ENCODE results near the gene UMODL1.

Gene UMODL1

GRCh38 chr21:42117967-42118780, 47.1 kb downstream of the UMODL1 start:
- DNase-seq: peak; percentile 24

DNA sequence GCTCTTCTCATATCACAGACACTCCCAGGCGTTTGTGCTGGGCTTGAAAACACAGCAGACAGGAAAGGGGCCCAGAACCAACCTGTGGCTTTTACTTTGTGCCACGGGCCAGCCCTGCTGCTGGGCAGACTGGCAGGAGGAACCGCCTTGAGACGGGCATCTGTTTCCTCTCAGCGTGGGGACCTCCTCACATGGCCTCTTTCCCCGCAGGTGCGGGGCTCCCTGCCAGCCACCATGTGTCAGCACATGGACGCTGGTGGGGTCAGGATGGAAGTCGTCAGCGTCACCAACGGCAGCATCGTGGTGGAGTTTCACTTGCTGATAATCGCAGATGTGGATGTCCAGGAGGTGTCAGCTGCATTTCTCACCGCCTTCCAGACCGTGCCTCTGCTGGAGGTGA, 47.8 kb downstream of the UMODL1 start:
- peak; percentile 67 for DNase-seq

DNA sequence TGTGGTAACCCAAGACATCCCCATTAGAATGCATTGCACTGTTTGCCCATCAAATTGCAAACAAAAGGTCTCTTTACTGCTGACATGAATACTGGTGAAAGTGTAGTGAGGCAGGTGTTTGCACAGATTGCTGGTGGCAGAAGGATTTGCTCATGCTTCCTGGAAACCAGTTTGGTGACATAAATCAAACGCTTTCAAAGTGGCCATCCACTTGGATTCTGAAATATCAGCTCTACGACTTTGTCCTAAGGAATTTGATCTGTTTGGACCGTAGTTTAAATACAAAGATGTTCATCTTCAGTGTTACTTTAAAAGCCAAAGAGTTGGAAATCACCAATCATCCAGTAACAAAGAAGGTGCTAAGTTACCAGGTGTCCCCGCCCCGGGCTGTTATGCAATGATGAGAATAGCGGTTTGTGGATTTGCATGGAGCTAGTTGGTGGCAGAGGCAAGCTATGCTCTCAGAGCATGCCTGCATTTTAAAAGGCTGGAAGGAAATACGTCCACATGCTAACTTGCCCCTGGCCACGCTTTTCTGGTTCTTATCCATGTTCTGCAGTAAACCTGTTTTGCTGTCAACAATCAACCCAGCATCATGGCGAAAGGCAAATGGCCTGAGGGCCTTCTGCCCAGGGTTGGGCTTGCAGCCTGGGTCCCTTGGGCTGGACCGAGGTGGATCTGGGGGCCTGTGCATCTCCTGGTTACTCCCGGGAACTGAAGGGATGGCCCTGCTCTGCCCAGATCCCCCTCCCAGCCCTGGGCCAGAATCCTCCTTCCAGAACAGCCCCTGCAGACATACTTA, 49.2 kb downstream of the UMODL1 start:
- DNase-seq: no peak

DNA sequence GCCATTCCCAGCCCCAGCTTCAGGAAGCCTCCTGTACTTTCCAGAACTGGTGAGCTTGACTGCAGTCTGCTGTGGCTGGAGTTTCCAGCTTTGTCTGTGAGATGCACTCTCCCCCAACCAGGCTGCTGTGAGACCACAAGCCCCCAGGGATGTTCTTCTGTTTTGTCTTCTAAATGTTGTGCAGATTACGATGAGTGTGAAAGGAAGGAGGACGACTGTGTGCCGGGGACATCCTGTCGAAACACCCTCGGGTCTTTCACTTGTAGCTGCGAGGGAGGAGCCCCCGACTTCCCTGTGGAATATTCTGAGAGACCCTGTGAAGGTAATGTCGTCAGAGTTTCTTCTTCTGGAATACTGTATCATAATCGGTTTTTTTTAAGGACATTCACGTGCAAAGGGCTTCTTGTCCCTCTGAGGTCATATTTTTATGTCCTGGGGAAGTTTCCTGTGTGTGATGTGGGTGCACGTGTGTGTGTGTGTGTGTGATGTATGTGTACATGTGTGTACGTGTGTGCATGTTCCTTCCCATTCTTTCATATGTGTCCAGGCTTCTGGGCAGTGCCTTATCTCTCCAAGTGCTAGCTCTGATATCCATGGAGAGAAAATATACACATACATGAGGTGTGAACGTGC, 49.9 kb downstream of the UMODL1 start:
- no peak for DNase-seq

- peak; percentile 86 for DNase-seq
Observed at GRCh38 chr21:42121794-42122193, 50.7 kb downstream of the UMODL1 start.

DNA sequence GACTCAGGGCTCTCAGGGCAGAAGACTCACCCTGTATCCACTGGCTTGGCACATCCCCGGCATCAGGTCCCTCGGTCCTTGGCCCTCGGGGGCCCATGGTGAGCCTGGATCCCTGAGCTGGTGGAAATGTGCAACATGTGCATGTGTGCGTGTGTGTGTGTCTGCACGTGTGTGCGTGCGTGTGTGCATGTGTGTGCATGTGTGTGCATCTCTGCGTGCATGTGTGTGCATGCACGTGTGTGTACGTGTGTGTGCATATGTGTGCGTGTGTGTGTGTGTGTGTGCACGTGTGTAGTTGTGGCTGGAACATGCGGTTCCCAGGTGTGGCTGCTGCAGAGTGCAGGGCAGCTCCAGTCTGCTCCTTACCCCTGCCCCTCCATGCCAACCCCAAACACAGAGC, 51.3 kb downstream of the UMODL1 start:
- DNase-seq: no peak

GRCh38 chr21:42122808-42123207, 51.7 kb downstream of the UMODL1 start:
- no peak for DNase-seq

DNA sequence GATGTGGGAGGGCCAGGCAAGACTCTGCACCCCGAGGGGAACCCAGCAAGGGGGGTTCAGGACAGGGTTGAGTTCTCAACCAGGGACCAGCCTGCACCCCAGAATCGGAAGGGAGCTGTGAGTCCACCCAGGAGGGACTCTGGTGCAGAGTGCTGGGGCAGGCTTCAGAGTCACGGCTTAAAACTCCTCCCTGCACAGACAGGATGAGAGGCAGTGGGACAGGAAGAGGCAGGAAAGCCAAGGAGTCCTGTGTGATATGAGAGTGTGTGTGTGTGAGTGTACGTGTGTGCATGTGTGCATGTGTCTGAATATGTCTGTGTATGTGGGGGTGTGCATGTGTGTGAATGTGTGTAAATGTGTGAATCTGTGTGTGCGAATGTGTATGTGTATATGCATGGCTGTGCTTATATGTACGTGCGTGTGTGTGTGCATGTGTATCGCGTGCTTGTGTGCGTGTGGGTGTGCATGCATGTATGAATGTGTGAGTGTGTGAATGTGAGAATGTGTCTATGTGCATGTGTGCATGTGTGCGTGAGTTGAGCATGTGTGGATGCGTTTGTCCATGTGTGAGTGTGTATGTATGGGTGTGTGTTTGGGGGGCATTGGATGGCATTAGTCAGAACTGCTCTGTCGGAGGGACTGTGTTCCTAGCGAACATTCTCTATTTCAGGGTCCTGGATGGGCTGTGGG, 52.2 kb downstream of the UMODL1 start:
- no peak for DNase-seq

DNA sequence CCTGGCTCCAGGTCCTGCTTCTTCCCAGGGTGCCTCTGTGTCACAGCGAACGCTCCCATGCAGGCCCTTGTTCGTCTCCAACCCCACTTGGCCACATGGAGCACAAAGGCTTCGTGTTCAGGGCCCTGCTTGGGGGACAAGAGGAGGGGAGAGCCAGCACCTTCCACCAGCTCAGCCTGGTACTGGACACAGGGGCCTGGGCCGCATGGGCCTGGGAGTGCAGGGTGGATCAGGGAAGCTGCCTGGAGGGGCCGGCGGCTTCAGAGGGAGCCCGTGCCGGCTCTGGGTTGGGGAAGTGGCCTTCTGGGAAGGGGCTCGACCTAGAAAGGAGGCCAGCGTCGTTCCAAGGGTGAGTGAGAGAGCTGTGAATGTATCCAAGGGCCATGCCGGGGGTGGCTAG, 53.0 kb downstream of the UMODL1 start:
- no peak for DNase-seq

DNA sequence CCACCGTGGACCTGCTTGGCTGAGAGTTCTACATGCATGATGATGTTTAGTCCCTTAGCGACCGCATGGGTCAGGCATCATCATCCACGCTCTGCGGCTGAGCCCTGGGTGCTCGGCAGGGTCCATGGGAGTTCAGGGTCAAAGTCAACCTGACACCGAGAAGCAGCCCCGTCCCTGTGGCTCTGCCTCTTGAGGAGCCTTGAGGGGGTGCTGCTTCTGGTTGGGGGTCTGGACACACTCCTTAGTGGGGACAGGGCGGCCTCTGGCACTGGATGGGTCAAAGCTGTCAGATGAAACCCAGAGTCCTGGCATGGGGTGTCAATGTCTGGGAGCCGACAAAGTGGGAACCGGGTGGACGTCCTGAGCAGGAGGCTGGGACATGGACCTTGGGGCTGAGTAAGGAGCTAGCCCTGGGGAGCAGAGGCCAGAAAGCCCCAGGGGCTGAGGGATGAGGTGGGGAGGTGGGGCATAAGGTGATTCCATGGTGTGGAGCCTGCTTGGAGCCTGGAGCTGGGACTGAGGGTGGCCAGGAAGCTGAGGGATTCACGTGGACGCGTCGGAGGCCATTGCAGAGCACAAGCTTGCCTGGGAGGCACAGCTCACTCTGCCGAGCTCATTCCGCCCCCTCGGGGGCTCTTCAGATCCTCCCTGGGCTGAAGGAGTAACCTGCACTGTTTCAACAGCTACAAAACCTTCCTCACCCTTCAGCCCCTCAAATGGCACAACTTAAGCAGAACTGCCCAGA, 53.9 kb downstream of the UMODL1 start:
- DNase-seq: no peak

- DNase-seq: peak; percentile 34
Observed at GRCh38 chr21:42125571-42126544, 54.7 kb downstream of the UMODL1 start.

DNA sequence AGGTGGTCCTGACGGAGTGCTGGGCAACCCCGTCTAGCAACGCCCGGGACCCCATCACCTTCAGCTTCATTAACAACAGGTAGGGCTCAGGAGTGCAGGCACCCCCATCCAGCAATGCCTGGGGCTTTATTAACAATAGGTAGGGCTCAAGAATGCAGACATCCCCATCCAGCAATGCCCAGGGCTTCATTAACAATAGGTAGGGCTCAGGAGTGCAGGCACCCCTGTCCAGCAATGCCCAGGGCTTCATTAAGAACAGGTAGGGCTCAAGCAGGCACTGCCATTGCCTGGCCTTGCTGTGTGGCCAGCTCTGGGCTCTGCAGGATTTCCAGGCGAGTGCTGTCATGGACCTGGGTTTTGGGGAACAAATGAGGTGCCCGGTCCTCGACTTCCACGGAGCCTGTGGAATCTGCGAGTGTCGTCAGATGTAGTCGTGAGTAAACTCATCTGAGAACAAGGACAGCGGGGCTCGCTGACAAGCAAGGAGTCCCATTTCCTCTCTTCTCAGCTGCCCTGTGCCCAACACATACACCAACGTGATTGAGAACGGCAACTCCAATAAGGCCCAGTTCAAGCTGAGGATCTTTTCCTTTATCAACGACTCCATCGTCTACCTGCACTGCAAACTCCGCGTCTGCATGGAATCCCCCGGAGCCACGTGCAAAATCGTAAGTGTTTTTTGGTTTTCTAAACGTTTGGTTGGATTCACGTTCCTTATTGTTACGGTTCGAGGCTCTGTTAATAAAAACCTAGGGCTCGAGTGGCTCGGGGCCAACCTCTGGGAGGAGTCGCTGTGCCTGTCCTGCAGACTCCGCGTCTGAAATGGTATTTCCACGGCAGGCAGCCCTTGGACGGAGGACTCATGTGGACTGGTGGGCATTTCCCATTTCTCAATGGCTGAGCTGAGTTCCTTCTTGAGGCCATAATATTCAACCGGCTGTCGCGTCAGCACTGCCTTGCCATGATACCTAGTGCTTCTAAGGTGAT, 56.3 kb downstream of the UMODL1 start:
- no peak for DNase-seq

- DNase-seq: no peak
Observed at GRCh38 chr21:42129300-42130266, 58.5 kb downstream of the UMODL1 start.

GRCh38 chr21:42130441-42130840, 59.3 kb downstream of the UMODL1 start:
- DNase-seq: no peak

GRCh38 chr21:42132183-42132582, 61.1 kb downstream of the UMODL1 start:
- no peak for DNase-seq

DNA sequence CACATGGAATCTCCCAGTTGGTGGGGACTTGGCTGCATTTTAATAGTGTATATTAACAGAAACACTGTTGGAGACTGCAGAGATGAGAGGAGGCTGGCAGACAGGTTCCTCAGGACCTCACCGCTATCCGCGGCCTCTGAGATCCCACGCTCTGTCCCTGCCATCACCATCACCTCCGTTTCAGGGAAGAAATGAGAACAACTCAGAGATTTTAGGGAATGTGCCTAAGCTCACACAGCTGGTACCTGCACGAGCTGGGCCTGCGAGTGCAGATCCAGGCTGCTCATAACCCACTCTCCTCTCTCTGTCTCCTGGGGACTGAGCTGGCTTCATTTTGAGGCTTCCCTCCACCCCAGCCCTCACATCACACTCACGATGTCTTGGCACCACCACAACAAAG, 62.0 kb downstream of the UMODL1 start:
- no peak for DNase-seq

- DNase-seq: no peak
Observed at GRCh38 chr21:42135386-42136052, 64.4 kb downstream of the UMODL1 start.

Measured in hematopoietic multipotent progenitor cell treated with erythropoietin and hydrocortisone succinate and interleukin-3 and kit ligand, for 6 days (in vitro differentiated cells).